A673 (cell line): ENCODE data around the gene ANO3. TPM values are rescaled to one million over a fixed set of nuclear protein-coding genes. Genes with fewer than 3 reads are reported as not detected.

Experiments used
- BruUV-seq: library from RNA; stranded (reverse); fragments of 400-500 nt; replicated peaks from 2 replicates; lab custom pipeline; 2021; lab: Mats Ljungman, UMichigan
- CTCF ChIA-PET: fragments of 300-600 bp; sonication (Branson Sonifier 250); formaldehyde crosslinking; loops from one replicate; lab custom pipeline; 2022; ENCODE audit warnings: antibody characterized with exemption; lab: Charles Lee
- POLR2A ChIA-PET: fragments of 300-600 bp; sonication (Branson Sonifier 250); formaldehyde crosslinking; loops from one replicate; lab custom pipeline; 2022; ENCODE audit warnings: antibody characterized with exemption; ENCODE audit not compliant: low non-redundant PET; lab: Charles Lee
- DNase-seq: peaks from one replicate; pipeline ENCODE4 v3.0.0-alpha.2; 2015; ENCODE audit warnings: low spot score
- H3K27ac ChIP-seq: fragments of 200-600 bp; sonication (generic); 2 replicates; pipeline ENCODE4 v1.5.1; 2016; ENCODE audit warnings: mixed run types, low read depth, mild to moderate bottlenecking, mixed read lengths, antibody characterized with exemption, low read length; ENCODE audit not compliant: poor library complexity, severe bottlenecking
- H3K27me3 ChIP-seq: fragments of 200-600 bp; sonication (generic); replicated peaks from 2 replicates; pipeline ENCODE4 v1.6.1; 2017; ENCODE audit warnings: mixed run types, low read depth, mild to moderate bottlenecking, mixed read lengths, antibody characterized with exemption, low read length; ENCODE audit not compliant: insufficient read depth, poor library complexity
- H3K36me3 ChIP-seq: fragments of 200-600 bp; sonication (generic); 2 replicates; pipeline ENCODE4 v1.6.1; 2016; ENCODE audit warnings: mixed run types, mild to moderate bottlenecking, mixed read lengths, antibody characterized with exemption, low read length; ENCODE audit not compliant: insufficient read depth, poor library complexity, severe bottlenecking
- H3K4me1 ChIP-seq: fragments of 200-600 bp; sonication (generic); 2 replicates; pipeline ENCODE4 v1.6.1; 2017; ENCODE audit warnings: mixed run types, mild to moderate bottlenecking, mixed read lengths, antibody characterized with exemption, low read length; ENCODE audit not compliant: insufficient read depth, poor library complexity, severe bottlenecking
- H3K4me3 ChIP-seq: fragments of 200-600 bp; sonication (generic); 2 replicates; pipeline ENCODE4 v1.5.1; 2016; ENCODE audit warnings: low read depth, mixed run types, mild to moderate bottlenecking, mixed read lengths, low read length; ENCODE audit not compliant: poor library complexity, severe bottlenecking
- H3K9me3 ChIP-seq: fragments of 200-600 bp; sonication (generic); 2 replicates; pipeline ENCODE4 v1.6.1; 2016; ENCODE audit warnings: mixed run types, low read depth, mild to moderate bottlenecking, mixed read lengths, antibody characterized with exemption, low read length; ENCODE audit not compliant: poor library complexity, severe bottlenecking
- EZH2 ChIP-seq: fragments of 200-600 bp; sonication (generic); IDR thresholded peaks from 2 replicates; pipeline ENCODE4 v1.6.1; 2017; ENCODE audit warnings: borderline replicate concordance, low read depth, mild to moderate bottlenecking, mixed read lengths, antibody characterized with exemption, low read length; ENCODE audit not compliant: poor library complexity, severe bottlenecking
- intact Hi-C: fragments of 100-400 bp; cut with micrococcal nuclease; formaldehyde crosslinking; loops from one replicate; pipeline ENCODE4 v1.10.0; 2022; ENCODE audit not compliant: unreplicated experiment
- total RNA-seq: library from RNA; stranded (reverse); gene quantifications from 2 replicates; pipeline ENCODE4 v1.2.3, GENCODE V29; 2021
- TF ChIP-seq, protein P1 (sequence below): fragments of 300-800, 200-600 bp; sonication (generic); conservative IDR thresholded peaks from 2 replicates; pipeline ENCODE4 v1.5.1; 2017; ENCODE audit warnings: low read depth, mild to moderate bottlenecking, antibody characterized with exemption, low read length, moderate library complexity, mixed read lengths

ANO3 gene
- total RNA-seq, 1 experiment from 2014 or later, result not detected

DNA sequence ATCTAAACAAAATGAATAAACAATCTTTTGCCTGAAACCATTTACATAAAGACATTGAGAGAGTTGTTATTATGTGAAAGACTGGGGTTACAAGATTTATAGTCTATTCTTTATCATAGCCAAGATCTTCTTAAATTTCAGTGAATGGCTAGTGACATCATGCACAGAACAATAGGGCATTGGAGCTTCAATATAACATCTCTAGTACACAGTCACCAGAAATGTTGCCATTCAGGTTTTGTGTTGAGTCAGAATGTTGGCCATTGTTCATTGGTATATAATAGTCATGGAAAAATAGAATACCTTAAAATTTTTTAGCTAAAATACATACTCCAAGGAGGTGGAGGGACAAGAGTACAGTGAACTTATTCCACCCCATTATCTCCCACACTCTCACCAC lies 345.6 kb downstream of the ANO3 start:
- Histone ChIP-seq H3K9me3 (no peaks in the 10 kb centered on the region), H3K4me3 (no peak overlapping the region), H3K4me1 (no peaks in the 10 kb centered on the region), H3K27ac (no peak overlapping the region), H3K27me3 (peaks cover 47% of the 10 kb centered on the region), H3K36me3 (no peaks in the 10 kb centered on the region)
- ChIA-PET POLR2A (no interaction called here), CTCF (no interaction called here)
- TF ChIP-seq, protein P1, sequence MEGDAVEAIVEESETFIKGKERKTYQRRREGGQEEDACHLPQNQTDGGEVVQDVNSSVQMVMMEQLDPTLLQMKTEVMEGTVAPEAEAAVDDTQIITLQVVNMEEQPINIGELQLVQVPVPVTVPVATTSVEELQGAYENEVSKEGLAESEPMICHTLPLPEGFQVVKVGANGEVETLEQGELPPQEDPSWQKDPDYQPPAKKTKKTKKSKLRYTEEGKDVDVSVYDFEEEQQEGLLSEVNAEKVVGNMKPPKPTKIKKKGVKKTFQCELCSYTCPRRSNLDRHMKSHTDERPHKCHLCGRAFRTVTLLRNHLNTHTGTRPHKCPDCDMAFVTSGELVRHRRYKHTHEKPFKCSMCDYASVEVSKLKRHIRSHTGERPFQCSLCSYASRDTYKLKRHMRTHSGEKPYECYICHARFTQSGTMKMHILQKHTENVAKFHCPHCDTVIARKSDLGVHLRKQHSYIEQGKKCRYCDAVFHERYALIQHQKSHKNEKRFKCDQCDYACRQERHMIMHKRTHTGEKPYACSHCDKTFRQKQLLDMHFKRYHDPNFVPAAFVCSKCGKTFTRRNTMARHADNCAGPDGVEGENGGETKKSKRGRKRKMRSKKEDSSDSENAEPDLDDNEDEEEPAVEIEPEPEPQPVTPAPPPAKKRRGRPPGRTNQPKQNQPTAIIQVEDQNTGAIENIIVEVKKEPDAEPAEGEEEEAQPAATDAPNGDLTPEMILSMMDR, result no peak
- TF ChIP-seq EZH2, result no peak
- BruUV-seq, result no TSS peak
- intact Hi-C loops, result no loop called here
- DNase-seq, result no peak

DNA sequence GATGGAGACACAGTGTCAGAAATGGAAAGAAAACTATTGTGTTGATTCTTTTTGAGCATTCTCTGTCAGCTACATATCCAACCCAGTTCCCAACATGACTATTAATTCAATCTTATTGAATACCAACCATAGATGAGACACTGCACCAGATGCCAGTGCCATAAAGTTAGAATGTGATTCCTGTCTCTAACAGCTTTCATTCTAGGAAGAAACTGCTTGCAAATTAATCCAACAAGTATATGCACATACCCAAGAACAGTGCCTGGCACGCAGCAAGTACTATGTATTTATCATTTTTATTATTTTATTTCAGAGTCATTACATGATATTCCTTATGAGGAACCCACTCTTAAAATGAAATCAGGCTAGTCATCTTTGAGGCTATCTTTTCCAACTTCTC lies 355.4 kb downstream of the ANO3 start:
- BruUV-seq, result no TSS peak
- Histone ChIP-seq H3K27me3 (peaks cover 61% of the 10 kb centered on the region), H3K4me1 (no peaks in the 10 kb centered on the region), H3K27ac (no peak overlapping the region), H3K9me3 (no peaks in the 10 kb centered on the region), H3K36me3 (no peaks in the 10 kb centered on the region), H3K4me3 (no peak overlapping the region)
- intact Hi-C loops, result no loop called here
- ChIA-PET POLR2A (no interaction called here), CTCF (no interaction called here)
- no peak for DNase-seq
- no peak for TF ChIP-seq EZH2
- TF ChIP-seq, protein P1, result no peak

DNA sequence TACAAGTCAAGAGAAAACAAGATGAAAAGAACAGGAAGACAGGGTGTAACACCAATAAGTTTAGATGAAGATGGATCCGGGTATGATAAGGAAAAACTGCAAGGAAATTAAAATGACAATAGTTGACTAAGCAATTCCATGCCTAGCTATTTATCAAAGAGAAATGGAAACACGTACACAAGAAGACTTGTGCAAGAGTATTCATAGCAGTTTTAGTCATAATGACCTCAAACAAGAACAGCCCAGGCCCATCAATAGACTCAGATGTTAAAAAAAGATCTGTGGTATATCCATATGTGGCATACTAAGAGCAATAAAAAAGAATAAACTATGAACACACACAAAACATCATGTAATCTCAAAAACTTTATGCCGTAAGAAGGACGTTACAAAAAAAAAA lies 356.8 kb downstream of the ANO3 start:
- intact Hi-C loops, result no loop called here
- POLR2A ChIA-PET, result no interaction called here
- Histone ChIP-seq H3K27ac (no peak overlapping the region), H3K27me3 (peaks cover 52% of the 10 kb centered on the region), H3K9me3 (no peaks in the 10 kb centered on the region), H3K4me3 (no peak overlapping the region), H3K4me1 (no peaks in the 10 kb centered on the region), H3K36me3 (no peaks in the 10 kb centered on the region)
- TF ChIP-seq, protein P1, result no peak
- TF ChIP-seq EZH2, result no peak
- DNase-seq, result no peak
- no TSS peak for BruUV-seq
- CTCF ChIA-PET, result no interaction called here
